Adipose tissue (tissue), 3 donors: ENCODE data around the gene DUOX1. TPM values are rescaled to one million over a fixed set of nuclear protein-coding genes. Genes with fewer than 3 reads are reported as not detected.
"Not testable (repeated sequence)": the region's sequence is repeated elsewhere in the genome, so short reads cannot be mapped to it uniquely, and the experiment has no call there.

Source experiments
- H3K27ac ChIP-seq: one replicate; pipeline ENCODE4 v1.5.1; 2013; ENCODE audit warnings: low read depth, low read length
- WGBS, 3 donors: extraction: QIAGEN DNeasy Blood & Tissue Kit; methylation state at CpG; one replicate each; pipeline ENCODE4 v1.1.7; 2013; 5-methylcytosine and 5-hydroxymethylcytosine counted together
- polyA plus RNA-seq, 3 donors: library from polyadenylated mRNA; stranded (reverse); fragments of 200-250 nt; gene quantifications; one replicate each; pipeline ENCODE4 v1.2.3, GENCODE V29; 2013
- donor health status: healthy with polysubstance abuse.
- donor health status: Bipolar disorder and iron deficiency.
- donor health status: healthy.

DUOX1 gene
- polyA plus RNA-seq, 3 donors: 0.20 to 4.1 (median 0.34) TPM

- not testable (repeated sequence) for H3K27ac ChIP-seq
- WGBS, 3 donors: 15 to 17% (median 15%) methylated on average over 7 to 9 of the region's 37 CpGs
Observed at GRCh38 chr15:45135705-45136377, 6.0 kb downstream of the DUOX1 start.

GRCh38 chr15:45136378-45136764 is 6.6 kb downstream of the DUOX1 start:
- H3K27ac ChIP-seq: no peak overlapping the region
- WGBS, 3 donors: 20 to 25% (median 24%) methylated on average over 10 of the region's 10 CpGs

GRCh38 chr15:45137703-45138102 is 7.9 kb downstream of the DUOX1 start:
- 76 to 85% (median 81%) methylated on average over 8 of the region's 8 CpGs for WGBS, 3 donors
- H3K27ac ChIP-seq: no peak overlapping the region

- H3K27ac ChIP-seq: no peak overlapping the region
- 67 to 77% (median 76%) methylated on average over 12 of the region's 12 CpGs for WGBS, 3 donors
Observed at GRCh38 chr15:45138814-45139765, 9.3 kb downstream of the DUOX1 start.

GRCh38 chr15:45139770-45140169 is 10.0 kb downstream of the DUOX1 start:
- no peak overlapping the region for H3K27ac ChIP-seq
- 79 to 92% (median 90%) methylated on average over 6 of the region's 6 CpGs for WGBS, 3 donors

- WGBS, 3 donors: 94 to 96% (median 96%) methylated on average over 10 of the region's 10 CpGs
Observed at GRCh38 chr15:45140557-45141250, 10.9 kb downstream of the DUOX1 start.

GRCh38 chr15:45141386-45141785 is 11.6 kb downstream of the DUOX1 start:
- 83 to 85% (median 83%) methylated on average over 5 of the region's 5 CpGs for WGBS, 3 donors
- no peak overlapping the region for H3K27ac ChIP-seq

More at GRCh38 chr15:45140557-45141250, 10.9 kb downstream of the DUOX1 start:
- no peak overlapping the region for H3K27ac ChIP-seq

- no peak overlapping the region for H3K27ac ChIP-seq
- WGBS, 3 donors: 86 to 87% (median 86%) methylated on average over 7 of the region's 7 CpGs
Observed at GRCh38 chr15:45143056-45143455, 13.3 kb downstream of the DUOX1 start.

GRCh38 chr15:45143946-45144345 is 14.2 kb downstream of the DUOX1 start:
- H3K27ac ChIP-seq: no peak overlapping the region
- 85 to 89% (median 87%) methylated on average over 11 of the region's 11 CpGs for WGBS, 3 donors

GRCh38 chr15:45144775-45145174 is 15.0 kb downstream of the DUOX1 start:
- 53 to 85% (median 80%) methylated on average over 9 of the region's 9 CpGs for WGBS, 3 donors
- no peak overlapping the region for H3K27ac ChIP-seq

- 73 to 83% (median 79%) methylated on average over 4 of the region's 4 CpGs for WGBS, 3 donors
- no peak overlapping the region for H3K27ac ChIP-seq
Observed at GRCh38 chr15:45146405-45146804, 16.6 kb downstream of the DUOX1 start.

GRCh38 chr15:45147606-45148005 is 17.8 kb downstream of the DUOX1 start:
- no peak overlapping the region for H3K27ac ChIP-seq
- 94 to 99% (median 97%) methylated on average over 7 of the region's 7 CpGs for WGBS, 3 donors

GRCh38 chr15:45148076-45149059 is 18.6 kb downstream of the DUOX1 start:
- no peak overlapping the region for H3K27ac ChIP-seq
- 85 to 89% (median 88%) methylated on average over 12 of the region's 12 CpGs for WGBS, 3 donors

- no peak overlapping the region for H3K27ac ChIP-seq
- WGBS, 3 donors: 72 to 97% (median 91%) methylated on average over 1 of the region's 1 CpG
Observed at GRCh38 chr15:45149060-45149459, 19.3 kb downstream of the DUOX1 start.

- H3K27ac ChIP-seq: no peak overlapping the region
- 75 to 87% (median 77%) methylated on average over 6 of the region's 6 CpGs for WGBS, 3 donors
Observed at GRCh38 chr15:45150481-45150880, 20.7 kb downstream of the DUOX1 start.

GRCh38 chr15:45150997-45151396 is 21.2 kb downstream of the DUOX1 start:
- 86 to 95% (median 93%) methylated on average over 6 of the region's 6 CpGs for whole genome bisulfite sequencing, 3 donors
- H3K27ac ChIP-seq: no peak overlapping the region

GRCh38 chr15:45151998-45152828 is 22.4 kb downstream of the DUOX1 start:
- 94 to 96% (median 94%) methylated on average over 36 of the region's 36 CpGs for WGBS, 3 donors

More at GRCh38 chr15:45151998-45152828, 22.4 kb downstream of the DUOX1 start:
- H3K27ac ChIP-seq: no peak overlapping the region
